ENCODE measurements around the gene SOD2.
"Not testable (repeated sequence)": the region's sequence is repeated elsewhere in the genome, so short reads cannot be mapped to it uniquely, and the experiment has no call there.

Gene SOD2

DNA sequence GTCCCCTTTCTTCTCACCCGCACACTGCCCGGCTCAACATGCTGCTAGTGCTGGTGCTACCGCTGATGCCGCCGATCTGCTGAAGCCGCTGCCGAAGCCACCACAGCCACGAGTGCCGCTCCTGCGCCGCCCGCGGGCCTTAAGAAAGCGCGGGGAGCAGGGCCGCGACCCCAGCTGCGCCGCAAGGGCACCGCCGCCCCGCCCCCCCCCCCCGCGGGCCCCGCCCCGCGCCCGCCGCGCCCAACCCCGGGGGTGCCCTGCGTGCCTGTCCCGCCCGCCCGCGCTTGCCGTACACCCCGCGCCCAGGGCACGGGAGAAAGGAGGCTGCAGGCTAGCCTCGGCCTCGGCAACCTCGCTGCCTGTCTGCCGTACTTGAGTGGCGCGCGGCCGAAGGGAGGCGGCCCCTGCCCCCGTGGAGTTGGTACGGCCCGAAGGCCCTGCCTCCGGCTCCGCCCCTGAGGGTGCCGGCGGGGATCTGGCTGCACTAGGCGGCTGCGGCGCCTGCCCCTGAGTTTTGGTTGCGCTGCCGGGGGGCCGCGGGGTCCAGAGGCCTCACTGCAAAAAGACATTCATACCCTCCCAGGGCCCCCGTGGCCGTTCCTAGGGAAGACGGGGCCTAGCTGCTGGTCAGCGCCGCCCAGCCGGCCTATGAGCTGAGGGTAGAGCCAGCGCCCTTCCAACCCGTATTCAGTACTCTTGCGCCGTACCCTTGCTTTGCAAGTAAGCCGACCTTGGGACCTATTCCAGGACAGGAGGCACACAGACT is at the start of gene SOD2:
TSS of gene SOD2 (minus strand) at position 114 of the 766 bp plus-strand sequence. CDS start at position 40, 74 bp downstream.
- no peak for DNase-seq (ENCODE audit: low read depth)

DNA sequence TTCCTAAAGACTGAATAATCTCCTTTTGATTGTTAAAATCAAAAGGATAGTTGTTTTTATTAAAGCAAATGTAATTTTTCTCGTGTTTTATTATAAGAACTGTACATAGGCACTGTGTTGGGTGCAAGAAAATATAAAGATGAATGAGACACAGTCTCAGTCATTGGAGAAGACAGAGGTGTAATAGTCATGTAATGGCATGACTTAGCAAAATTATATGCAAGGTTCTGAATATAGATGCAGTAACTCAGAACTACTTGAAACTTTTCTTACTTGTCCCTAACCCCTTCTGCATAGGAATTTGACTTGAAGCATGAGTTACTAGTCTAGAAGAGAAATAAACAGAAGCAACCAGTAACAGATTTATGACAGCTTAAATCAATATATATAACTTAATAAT is 49.1 kb upstream of the SOD2 start:
- no peak for DNase-seq (ENCODE audit: low read depth)

DNA sequence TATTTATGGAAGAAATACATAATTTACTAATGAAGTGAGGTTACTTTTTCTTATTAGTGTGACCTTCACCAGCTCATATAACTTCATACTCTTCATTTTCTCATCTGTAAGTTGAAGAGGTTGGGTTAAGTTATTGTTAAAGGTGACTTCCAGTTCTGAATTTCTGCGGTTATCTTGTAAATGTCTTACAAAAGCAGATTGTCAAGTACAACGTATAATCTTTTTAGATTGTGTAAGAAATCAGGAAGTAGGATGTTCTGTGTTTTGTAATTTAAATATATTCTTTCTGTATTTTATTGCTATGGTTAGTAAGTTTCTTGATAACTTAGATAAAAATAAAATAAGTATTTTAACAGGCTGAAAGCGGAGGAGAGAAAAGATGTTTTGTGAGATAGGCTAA is 46.3 kb upstream of the SOD2 start:
- no peak for DNase-seq (ENCODE audit: low read depth)

DNA sequence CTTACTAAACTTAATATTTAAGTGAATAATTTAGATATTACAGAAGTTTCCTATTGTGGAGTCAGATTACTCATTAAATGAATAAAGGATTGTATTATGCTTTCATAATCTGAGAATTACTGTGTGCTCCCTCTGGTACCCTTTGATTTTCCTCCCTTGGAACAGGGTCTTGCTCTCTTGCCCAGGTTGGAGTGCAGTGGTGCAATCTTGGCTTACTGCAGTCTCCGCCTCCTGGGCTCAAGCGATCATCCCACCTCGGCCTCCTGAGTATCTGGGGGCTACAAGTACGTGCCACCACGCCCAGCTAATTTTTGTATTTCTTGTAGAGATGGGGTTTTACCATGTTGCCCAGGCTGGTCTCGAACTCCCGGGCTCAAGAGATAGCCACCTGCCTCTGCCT is 43.9 kb upstream of the SOD2 start:
- DNase-seq (ENCODE audit: low read depth): no peak

DNA sequence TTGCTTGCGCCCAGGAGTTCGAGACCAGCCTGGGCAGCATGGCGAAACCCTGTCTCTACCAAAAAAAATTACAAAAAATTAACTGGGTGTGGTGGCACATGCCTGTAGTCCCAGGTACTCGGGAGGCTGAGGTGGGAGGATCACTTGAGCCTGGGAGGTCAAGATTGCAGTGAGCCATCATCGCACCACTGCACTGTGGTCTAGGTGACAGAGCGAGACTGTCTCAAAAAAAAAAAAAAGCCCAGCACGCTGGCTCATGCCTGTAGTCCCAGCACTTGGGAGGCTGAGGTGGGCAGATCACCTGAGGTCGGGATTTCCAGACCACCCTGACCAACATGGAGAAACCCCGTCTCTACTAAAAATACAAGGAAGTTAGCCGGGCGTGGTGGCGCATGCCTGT is 40.4 kb upstream of the SOD2 start:
- DNase-seq (ENCODE audit: low read depth): not testable (repeated sequence)

DNA sequence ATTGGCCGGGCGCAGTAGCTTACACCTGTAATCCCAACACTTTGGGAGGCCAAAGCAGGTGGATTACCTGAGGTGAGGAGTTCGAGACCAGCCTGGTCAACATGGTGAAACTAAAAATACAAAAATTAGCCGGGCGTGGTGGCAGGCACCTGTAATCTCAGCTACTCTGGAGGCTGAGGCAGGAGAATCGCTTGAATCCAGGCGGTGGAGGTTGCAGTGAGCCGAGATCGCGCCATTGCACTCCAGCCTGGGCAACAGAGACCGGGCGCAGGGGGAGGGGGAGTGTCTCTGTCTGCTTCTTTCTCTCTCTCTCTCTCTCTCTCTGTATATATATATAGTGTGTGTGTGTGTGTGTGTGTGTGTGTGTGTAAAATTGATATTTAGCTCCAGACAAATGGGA is 39.5 kb upstream of the SOD2 start:
- not testable (repeated sequence) for DNase-seq (ENCODE audit: low read depth)

DNA sequence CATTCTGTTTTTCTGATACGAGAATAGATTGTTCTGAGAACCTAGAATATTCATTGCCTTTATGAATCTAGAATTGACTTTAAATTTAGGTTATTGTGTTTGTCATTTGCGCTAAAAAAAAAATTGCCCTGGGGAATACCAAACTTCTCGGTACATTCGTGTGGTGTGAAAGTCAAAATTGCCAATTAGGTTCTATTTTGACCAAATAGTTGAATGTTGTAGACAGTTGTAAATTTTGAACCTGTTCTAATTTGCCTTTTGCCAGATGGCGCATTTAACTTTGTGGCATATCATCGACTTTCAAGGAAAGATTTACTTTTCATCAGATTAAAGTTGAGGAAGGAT is 37.3 kb upstream of the SOD2 start:
- DNase-seq (ENCODE audit: low read depth): no peak

DNA sequence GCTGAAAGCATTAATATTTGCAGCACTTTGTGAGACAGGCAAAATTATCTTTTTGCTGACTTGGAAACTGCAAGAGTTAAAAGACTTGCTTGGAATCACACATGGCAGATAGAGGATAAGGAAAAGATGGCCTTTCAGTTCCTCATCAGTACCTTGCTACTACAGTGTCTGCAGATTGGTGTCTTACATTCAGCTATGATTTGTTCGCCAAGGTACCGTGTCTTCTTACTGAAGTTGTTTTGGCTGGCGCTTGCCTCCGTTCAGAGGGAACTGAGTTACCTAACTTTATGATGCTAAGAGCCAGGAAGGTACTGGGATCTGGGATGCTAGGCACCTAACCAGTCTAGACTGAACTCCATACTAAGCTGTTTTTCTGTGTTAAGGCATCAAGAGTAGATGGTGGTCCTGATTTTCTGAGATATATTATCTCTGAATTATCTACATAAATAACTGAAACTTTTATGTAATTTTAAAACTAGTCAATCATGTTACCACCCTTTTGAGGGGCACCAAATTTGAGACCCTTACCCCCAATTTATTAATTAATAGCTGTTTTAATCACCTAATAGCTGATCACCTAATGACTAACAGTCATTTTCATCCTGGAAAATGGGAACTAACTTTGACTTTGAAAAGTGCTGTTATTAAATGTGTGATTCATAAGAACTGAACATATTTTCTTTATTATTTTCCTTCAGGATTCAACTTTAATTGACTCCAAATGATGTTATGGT is 36.7 kb upstream of the SOD2 start:
- no peak for DNase-seq (ENCODE audit: low read depth)

DNA sequence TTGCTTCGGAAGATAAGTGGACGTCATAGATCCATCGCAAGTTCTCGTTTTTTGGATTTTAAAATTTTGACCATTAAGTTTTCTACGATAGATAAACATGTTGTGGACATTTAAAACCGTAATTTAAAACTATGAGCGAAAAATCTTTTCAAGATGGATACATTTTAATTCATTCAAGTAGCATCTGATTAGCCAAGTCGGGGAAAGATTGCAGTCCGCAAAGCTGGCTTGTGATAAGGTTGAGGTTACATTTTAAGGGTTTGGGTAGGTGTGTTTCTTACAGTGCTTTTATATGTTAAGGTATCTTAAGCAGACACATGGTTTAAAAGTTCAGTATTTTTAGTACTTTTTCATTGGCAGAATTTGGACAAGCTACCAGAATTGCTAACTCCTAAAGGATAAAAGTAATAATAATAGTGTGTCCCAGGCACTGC is 35.5 kb upstream of the SOD2 start:
- DNase-seq (ENCODE audit: low read depth): no peak

DNA sequence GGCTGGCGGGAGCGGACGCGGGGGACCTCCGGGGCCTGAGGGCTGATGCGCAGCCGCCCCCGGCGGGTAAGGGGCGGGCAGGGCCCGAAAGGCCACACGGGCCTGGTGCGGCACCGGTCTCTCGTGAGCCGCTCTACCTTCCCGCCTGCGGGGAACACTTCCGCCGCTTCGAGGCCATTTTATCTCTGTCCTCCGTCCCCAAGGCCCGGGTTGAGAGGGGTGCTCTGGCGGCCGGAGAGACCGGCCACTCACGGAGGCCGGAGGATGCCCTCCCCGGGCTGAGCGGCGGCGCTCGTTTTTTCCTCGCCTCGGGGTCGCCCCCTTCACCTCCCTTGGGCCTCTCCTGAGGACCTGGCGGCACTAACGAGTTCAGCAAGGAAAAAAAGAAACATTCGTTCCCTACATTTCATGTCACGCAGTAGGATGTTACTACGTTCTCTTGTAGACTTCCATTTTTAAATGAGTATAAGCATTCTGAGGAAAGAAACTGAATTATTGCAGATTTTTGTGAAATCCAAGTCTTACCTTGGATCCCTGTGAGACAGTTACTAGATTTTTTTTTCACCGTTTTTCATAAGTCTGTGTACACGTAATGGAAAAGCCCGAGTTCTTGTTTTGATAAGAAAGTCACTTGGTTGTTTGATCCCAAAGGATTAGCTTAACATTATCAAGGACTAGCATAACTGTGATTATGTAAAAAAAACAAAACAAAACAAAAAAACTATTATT is 34.8 kb upstream of the SOD2 start:
- DNase-seq (ENCODE audit: low read depth): no peak

DNA sequence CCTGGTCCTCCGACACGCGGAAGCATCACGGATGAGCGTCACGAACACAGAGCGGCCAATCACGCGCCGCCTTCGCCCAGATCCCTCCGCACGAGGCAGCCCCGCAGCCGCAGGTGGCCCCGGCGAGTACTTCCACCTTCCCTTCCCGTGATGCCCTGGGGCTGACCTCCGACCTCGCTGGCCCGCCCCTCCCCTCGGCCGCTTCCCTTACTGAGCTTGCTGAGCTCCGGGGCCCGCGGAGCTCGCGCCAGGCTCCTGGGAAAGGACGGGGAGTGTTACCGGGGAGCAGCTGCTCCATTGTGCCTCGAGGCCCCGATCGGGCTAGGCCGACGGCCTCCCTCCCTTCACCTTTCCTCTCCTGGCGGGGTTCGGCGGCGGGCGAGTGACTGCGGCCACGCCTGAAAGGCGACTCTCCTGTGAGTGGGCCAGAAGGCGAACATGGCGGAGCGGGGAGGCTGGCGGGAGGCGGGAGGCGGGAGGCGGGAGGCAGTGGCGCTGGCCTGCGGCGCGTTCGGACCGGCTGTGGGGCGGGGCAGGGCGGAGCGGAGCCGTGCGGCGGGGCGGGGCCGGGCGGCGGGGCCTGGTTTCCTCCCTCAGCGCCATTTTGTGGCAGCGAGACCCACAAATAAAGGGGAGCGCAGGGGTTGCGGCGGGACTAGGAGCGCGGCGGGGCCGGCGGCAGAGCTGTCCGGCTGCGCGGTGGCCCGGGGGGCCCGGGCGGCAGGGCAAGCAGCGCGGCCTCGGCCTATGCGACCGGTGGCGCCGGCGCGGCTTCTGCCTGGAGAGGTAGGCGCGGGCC is 34.1 kb upstream of the SOD2 start, which contains the start of gene WTAP:
TSS of gene WTAP (plus strand) at position 589 of the 799 bp plus-strand sequence. CDS start 8,760 bp downstream, outside the sequence.
- peak; percentile 74 for DNase-seq (ENCODE audit: low read depth)

DNA sequence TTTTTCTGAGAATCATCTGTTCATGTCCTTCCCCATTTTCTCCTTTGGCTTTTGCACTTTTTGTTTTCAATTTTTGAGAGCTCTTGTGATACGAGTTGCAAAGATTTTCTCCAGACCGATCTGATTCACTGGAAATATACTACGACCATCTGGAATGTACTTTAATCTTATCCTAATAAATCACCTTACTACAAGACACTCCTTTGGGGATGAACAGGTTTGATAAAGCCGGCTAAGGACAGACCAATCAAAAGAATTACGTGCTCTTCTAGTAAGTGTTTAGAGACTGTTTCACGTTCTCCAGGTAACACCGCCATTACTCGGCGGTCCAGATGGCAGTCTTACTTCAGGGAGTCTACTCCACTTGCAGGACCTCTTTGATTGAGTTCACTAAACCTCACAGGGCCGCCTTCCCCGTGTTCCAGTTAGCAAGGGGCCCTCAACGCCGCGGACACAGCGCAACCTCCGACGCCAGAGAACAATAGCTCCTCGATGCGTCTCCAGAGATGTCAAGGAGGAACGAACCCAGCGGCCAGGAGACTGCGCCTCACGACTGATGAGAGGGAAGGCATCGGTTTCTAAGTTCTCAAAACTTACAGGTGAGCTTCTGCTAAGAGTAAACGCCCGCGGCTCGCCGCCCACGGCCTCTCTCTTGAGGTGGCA is 33.3 kb upstream of the SOD2 start:
- DNase-seq (ENCODE audit: low read depth): no peak

DNA sequence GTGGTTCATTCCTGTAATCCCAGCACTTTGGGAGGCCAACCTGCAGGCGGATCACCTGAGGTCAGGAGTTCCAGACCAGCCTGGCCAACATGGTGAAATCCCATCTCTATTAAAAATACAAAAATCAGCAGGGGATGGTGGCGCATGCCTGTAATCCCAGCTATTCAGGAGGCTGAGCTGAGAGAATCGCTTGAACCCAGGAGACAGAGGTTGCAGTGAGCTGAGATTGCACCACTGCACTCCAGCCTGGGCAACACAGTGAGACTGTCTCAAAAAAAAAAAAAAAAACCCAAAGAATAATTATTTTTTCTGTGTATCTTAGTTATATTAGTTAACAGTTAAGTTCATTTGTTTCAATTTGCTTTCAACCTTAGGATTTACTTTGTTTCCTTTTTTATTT is 32.2 kb upstream of the SOD2 start:
- not testable (repeated sequence) for DNase-seq (ENCODE audit: low read depth)

DNA sequence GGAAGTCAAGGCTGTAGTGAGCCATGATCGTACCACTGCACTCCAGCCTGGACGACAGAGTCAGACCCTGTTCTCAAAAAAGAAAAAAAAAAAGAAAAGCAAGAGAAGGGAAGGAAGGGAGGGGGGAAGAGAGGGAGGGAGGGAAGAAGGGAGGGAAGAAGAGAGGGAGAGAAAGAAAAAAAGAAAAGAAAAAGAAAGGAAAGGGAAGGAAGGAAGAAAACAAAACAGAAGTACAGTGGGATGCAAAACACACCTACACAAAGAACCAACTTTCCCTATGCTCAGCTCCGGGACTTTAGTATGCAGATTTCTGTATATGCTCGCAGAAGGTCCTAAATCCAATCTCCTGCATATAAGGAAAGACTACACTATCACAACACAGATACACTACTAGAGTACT is 31.7 kb upstream of the SOD2 start:
- DNase-seq (ENCODE audit: low read depth): no peak

DNA sequence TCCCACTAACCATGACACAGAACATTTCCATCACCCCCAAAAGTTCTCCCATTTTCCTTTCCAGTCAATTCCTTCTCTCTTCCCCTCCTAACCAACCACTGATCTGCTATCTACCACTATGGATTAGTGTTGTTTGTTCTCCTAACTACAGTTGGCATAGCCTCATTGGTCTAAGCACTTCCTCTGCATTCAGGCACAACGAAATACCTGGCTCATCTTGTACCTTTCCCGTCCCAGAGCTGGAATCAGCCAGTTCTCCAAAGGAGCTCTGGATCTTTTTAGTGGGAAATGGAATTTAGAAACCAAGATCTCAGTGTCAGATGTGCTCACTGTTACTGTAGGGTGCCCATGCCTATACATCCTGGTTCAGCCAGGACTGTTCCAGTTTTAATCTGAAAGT is 30.2 kb upstream of the SOD2 start:
- no peak for DNase-seq (ENCODE audit: low read depth)

DNA sequence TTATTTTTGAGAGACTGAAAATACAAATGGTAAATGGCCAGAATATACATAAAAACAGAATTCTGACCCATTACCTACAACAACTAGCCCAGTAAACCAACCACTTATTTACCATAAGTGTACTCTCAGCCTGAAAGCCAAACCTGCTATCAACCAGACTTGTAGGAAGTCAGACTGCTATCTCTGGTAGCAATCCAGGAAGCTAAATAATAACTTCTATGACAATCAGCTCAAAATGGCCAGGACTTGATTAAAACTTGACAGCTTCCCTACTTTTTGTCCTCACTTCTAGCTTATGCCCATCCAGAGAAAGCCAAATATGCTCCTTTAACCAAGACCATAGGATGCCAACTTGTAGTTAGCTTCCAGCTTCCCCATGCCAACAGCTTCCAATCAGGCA is 29.6 kb upstream of the SOD2 start:
- no peak for DNase-seq (ENCODE audit: low read depth)

DNA sequence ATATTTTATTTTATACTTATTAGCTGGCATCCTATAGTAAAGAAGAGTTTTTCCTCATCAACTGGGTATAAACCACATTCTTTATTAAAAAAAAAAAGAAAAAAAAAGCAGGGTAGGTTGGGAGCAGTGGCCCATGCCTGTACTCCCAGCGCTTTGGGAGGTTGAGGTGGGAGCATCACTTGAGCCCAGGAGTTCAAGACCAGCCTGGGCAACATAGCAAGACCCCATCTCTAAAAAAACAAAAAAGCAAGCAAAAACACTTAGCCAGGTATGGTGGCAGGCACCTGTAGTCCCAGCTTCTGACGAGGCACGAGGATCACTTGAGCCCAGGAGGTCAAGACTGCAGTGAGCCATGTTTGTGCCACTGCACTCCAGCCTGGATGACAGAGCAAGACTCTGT is 28.9 kb upstream of the SOD2 start:
- not testable (repeated sequence) for DNase-seq (ENCODE audit: low read depth)

DNA sequence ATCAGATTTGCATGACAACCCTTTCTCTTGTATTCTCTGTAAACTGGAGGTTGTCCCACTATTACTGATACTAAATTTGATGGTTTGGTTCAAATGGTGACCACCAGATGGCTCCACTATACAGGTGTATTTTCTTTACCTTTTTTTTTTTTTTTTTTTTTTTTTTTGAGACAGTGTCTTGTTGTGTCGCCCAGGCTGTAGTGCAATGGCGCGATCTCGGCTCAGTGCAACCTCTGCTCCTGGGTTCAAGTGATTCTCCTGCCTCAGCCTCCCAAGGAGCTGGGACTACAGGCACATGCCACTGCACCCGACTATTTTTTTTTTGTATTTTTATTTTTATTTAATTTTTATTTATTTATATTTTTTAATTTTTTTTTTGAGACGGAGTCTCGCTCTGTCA is 27.7 kb upstream of the SOD2 start:
- DNase-seq (ENCODE audit: low read depth): no peak

DNA sequence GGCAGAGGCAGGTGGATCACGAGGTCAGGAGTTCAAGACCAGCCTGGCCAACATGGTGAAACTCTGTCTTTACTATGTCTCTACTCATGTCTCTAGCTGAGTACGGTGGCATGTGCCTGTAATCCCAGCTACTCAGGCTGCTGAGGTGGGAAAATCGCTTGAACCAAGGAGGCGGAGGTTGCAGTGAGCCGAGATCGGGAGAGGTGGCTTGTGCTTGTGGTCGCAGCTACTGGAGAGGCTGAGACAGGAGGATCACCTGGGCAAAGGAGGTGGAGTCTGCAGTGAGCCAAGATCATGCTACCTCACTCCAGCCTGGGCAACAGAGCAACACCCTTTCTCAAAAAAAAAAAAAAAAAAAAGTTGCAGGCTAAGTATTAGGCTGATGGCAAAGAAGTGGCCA is 26.2 kb upstream of the SOD2 start:
- DNase-seq (ENCODE audit: low read depth): no peak

DNA sequence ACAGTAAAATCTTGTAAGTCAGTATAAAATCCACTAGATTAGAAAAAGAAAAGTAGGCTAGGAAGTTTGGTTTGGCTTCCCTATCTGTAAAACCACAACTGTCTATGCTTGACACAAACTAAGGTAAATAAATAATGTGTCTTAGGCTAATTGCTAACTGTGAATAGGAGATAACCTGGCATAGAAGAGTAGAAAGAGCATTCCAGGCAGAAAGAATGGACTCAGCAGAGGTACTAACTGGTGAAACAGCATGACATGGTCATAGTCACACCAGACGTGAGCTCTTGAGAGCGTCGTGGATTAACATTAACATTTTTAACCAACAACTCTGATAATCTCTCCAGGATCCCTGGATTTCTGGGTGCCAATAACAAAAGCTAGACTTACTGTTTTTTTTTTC is 25.6 kb upstream of the SOD2 start:
- no peak for DNase-seq (ENCODE audit: low read depth)

Measured in HS-5 (cell line).